IMR-90 (cell line): ENCODE measurements around the gene SYNPR. TPM values are rescaled to one million over a fixed set of nuclear protein-coding genes. Genes with fewer than 3 reads are reported as not detected.
A peak's percentile ranks its signal among the peaks of the same experiment; 100 is the strongest.

Source experiments
- ATAC-seq: fragments of 200-7000 bp; cut with Tn5 transposase; 2 replicates; pipeline ENCODE4 v1.9.1; 2020; ENCODE audit warnings: low read depth, mild to moderate bottlenecking, moderate library complexity
- BruUV-seq: library from RNA; stranded (reverse); fragments of 400-500 nt; replicated peaks from 2 replicates; lab custom pipeline; 2021; lab: Mats Ljungman, UMichigan
- CTCF ChIA-PET: fragments of 300-600 bp; formaldehyde crosslinking; extraction: SDS; loops from one replicate; lab custom pipeline; 2021; ENCODE audit warnings: antibody characterized with exemption; lab: Yijun Ruan, JAX
- POLR2A ChIA-PET: fragments of 300-600 bp; sonication (Branson Sonifier 250); formaldehyde crosslinking; loops from one replicate; lab custom pipeline; 2022; ENCODE audit warnings: antibody characterized with exemption; ENCODE audit not compliant: unreplicated experiment; lab: Charles Lee
- DNase-seq: peaks from one replicate; pipeline ENCODE4 v3.0.0; 2013
- H2AFZ ChIP-seq: replicated peaks from 2 replicates; pipeline ENCODE3; 2013; ENCODE audit warnings: low read length, mild to moderate bottlenecking; ENCODE audit not compliant: poor library complexity
- H2AK5ac ChIP-seq: 2 replicates; pipeline ENCODE4 v1.6.1; 2013; ENCODE audit warnings: low read depth, low read length, inconsistent platforms
- H2AK9ac ChIP-seq: replicated peaks from 2 replicates; pipeline ENCODE3; 2013; ENCODE audit warnings: mild to moderate bottlenecking, low read depth, low read length, moderate library complexity; ENCODE audit not compliant: poor library complexity
- H2BK120ac ChIP-seq: 2 replicates; pipeline ENCODE4 v1.6.1; 2013; ENCODE audit warnings: low read depth, low read length, inconsistent platforms
- H2BK15ac ChIP-seq: 3 replicates; pipeline ENCODE4 v1.6.1; 2013; ENCODE audit warnings: low read depth, low read length, inconsistent platforms
- H2BK20ac ChIP-seq: 2 replicates; pipeline ENCODE4 v1.6.1; 2013; ENCODE audit warnings: low read depth, mild to moderate bottlenecking, inconsistent platforms, low read length, moderate library complexity
- H2BK5ac ChIP-seq: 2 replicates; pipeline ENCODE4 v1.6.1; 2013; ENCODE audit warnings: mild to moderate bottlenecking, low read depth, low read length, inconsistent platforms; ENCODE audit not compliant: poor library complexity, severe bottlenecking
- H3K14ac ChIP-seq: replicated peaks from 2 replicates; pipeline ENCODE4 v1.6.1; 2013; ENCODE audit warnings: low read depth, low read length, inconsistent platforms
- H3K18ac ChIP-seq: 2 replicates; pipeline ENCODE4 v1.6.1; 2013; ENCODE audit warnings: low read depth, low read length, control low read depth
- H3K23ac ChIP-seq: 2 replicates; pipeline ENCODE4 v1.6.1; 2013; ENCODE audit warnings: low read depth, low read length, inconsistent platforms
- H3K27ac ChIP-seq: 2 replicates; pipeline ENCODE4 v1.5.1; 2013; ENCODE audit warnings: mild to moderate bottlenecking, control low read depth, low read length; ENCODE audit not compliant: insufficient read depth
- H3K27me3 ChIP-seq: 2 replicates; pipeline ENCODE4 v1.6.1; 2013; ENCODE audit warnings: low read length; ENCODE audit not compliant: control insufficient read depth, insufficient read depth
- H3K36me3 ChIP-seq: 2 replicates; pipeline ENCODE4 v1.6.1; 2013; ENCODE audit warnings: low read length, mixed read lengths; ENCODE audit not compliant: control insufficient read depth, insufficient read depth
- H3K4ac ChIP-seq: 2 replicates; pipeline ENCODE4 v1.6.1; 2013; ENCODE audit warnings: low read depth, low read length, inconsistent platforms
- H3K4me1 ChIP-seq: 2 replicates; pipeline ENCODE4 v1.6.1; 2013; ENCODE audit warnings: low read length, mixed read lengths; ENCODE audit not compliant: control insufficient read depth, insufficient read depth
- H3K4me2 ChIP-seq: 2 replicates; pipeline ENCODE4 v1.6.1; 2013; ENCODE audit warnings: low read depth, mild to moderate bottlenecking, control low read depth, low read length, moderate library complexity
- H3K4me3 ChIP-seq: 2 replicates; pipeline ENCODE4 v1.5.1; 2013; ENCODE audit warnings: low read depth, mild to moderate bottlenecking, control low read depth, low read length, moderate library complexity; ENCODE audit not compliant: insufficient read depth
- H3K56ac ChIP-seq: 2 replicates; pipeline ENCODE4 v1.6.1; 2013; ENCODE audit warnings: low read length, inconsistent platforms; ENCODE audit not compliant: insufficient read depth; ENCODE audit errors: extremely low read depth
- H3K79me1 ChIP-seq, 2 experiments: 2 replicates each; pipeline ENCODE4 v1.6.1; 2013; ENCODE audit warnings: low read length in 2 of 2, inconsistent platforms in 1 of 2, low read depth in 1 of 2
- H3K9ac ChIP-seq: 2 replicates; pipeline ENCODE4 v1.6.1; 2013; ENCODE audit warnings: low read depth, low read length, control low read depth
- H3K9me1 ChIP-seq: 2 replicates; pipeline ENCODE4 v1.6.1; 2013; ENCODE audit warnings: low read length, inconsistent platforms; ENCODE audit not compliant: insufficient read depth
- H3K9me3 ChIP-seq: 2 replicates; pipeline ENCODE4 v1.6.1; 2013; ENCODE audit warnings: low read length; ENCODE audit not compliant: control insufficient read depth, insufficient read depth
- H4K20me1 ChIP-seq: 2 replicates; pipeline ENCODE4 v1.6.1; 2013; ENCODE audit warnings: low read length, inconsistent platforms; ENCODE audit not compliant: insufficient read depth
- H4K5ac ChIP-seq: 2 replicates; pipeline ENCODE4 v1.6.1; 2013; ENCODE audit warnings: mild to moderate bottlenecking, low read depth, low read length, control low read depth
- H4K8ac ChIP-seq, 2 experiments: 2 replicates each; pipeline ENCODE4 v1.6.1; 2013; ENCODE audit warnings: low read depth in 2 of 2, low read length in 2 of 2, control low read depth in 1 of 2, inconsistent platforms in 1 of 2
- H4K91ac ChIP-seq: 2 replicates; pipeline ENCODE4 v1.6.1; 2013; ENCODE audit warnings: low read depth, low read length, inconsistent platforms; ENCODE audit not compliant: insufficient read depth
- FOS ChIP-seq: fragments of 150-350 bp; IDR thresholded peaks from 2 replicates; pipeline ENCODE4 v1.6.1; 2016; ENCODE audit warnings: low read depth, low read length
- SMC3 ChIP-seq: fragments of 150-350 bp; IDR thresholded peaks from 2 replicates; pipeline ENCODE4 v1.6.1; 2016; ENCODE audit warnings: low read depth, mild to moderate bottlenecking, antibody characterized with exemption, low read length, moderate library complexity
- WGBS, 2 experiments: methylation state at CpG; one replicate each; pipeline versions ENCODE4 v1.1.5 to v1.1.7; 2013; ENCODE audit warnings: missing lambda C conversion rate in 2 of 2; ENCODE audit not compliant: insufficient read length in 1 of 2; ENCODE audit errors: extremely low coverage in 2 of 2; 5-methylcytosine and 5-hydroxymethylcytosine counted together
- dilution Hi-C: fragments of 300-500 bp; cut with HindIII; formaldehyde crosslinking; loops from one replicate; pipeline ENCODE4 v1.14.3; 2018; ENCODE audit warnings: low sequenced_read_pairs; ENCODE audit not compliant: unreplicated experiment
- in situ Hi-C: fragments of 300-500 bp; cut with MboI; formaldehyde crosslinking; loops from 3 replicates; pipeline ENCODE4 v1.14.3; 2019; ENCODE audit warnings: low sequenced_read_pairs, inconsistent platforms, mixed read lengths
- intact Hi-C: fragments of 100-400 bp; cut with micrococcal nuclease; formaldehyde crosslinking; loops from 2 replicates; pipeline ENCODE4 v1.10.0; 2022
- polyA plus RNA-seq, 3 experiments: library from polyadenylated mRNA; depleted of rRNA; stranded (reverse); fragments of >200 nt; gene quantifications; 2 replicates each; pipeline ENCODE4 v1.2.3, GENCODE V29; 2012; ENCODE audit warnings: low replicate concordance in 1 of 3
- total RNA-seq: library from RNA; depleted of rRNA; stranded (reverse); fragments of >200 nt; gene quantifications from 2 replicates; pipeline ENCODE4 v1.2.3, GENCODE V29; 2012

SYNPR gene
- total and polyA plus RNA-seq, 2 of the 4 experiments (the other 2 are of a cell fraction) = not detected

- Histone ChIP-seq H3K36me3 (no peaks in the 10 kb centered on the region), H3K9ac (no peak overlapping the region), H2BK5ac (no peak overlapping the region), H3K4me2 (no peak overlapping the region), H4K20me1 (no peaks in the 10 kb centered on the region), H2BK15ac (no peak overlapping the region), H2AK9ac (no peak overlapping the region), H3K9me3 (no peaks in the 10 kb centered on the region), H3K79me1 (no peaks in the 10 kb centered on the region), H2BK120ac (no peak overlapping the region), H3K9me1 (no peaks in the 10 kb centered on the region), H3K18ac (no peak overlapping the region), H2BK20ac (no peak overlapping the region), H4K5ac (no peak overlapping the region), H2AFZ (no peak overlapping the region), H3K4me3 (no peak overlapping the region), H3K56ac (no peak overlapping the region), H3K23ac (no peak overlapping the region), H3K14ac (no peak overlapping the region), H3K27me3 (no peaks in the 10 kb centered on the region; the same call in 1 of the 2 replicates), H2AK5ac (no peak overlapping the region), H3K4ac (no peak overlapping the region), H4K91ac (no peak overlapping the region), H3K4me1 (no peaks in the 10 kb centered on the region), H4K8ac (no peak overlapping the region), H3K27ac (no peak overlapping the region)
- in situ Hi-C loops = no loop called here
- TF ChIP-seq FOS (no peak), SMC3 (no peak)
- dilution Hi-C loops = no loop called here
- intact Hi-C loops = no loop called here
- BruUV-seq = no TSS peak
- no CpG with 5 or more reads among the region's 6 CpGs for WGBS, 2 experiments
- no peak for ATAC-seq
- ChIA-PET POLR2A (no interaction called here), CTCF (no interaction called here)
- DNase-seq = peak; percentile 56
Observed at GRCh38 chr3:63656786-63657185, 378.7 kb downstream of the SYNPR start.
